Smooth muscle cell (in vitro differentiated cells): ENCODE data around the gene RAPGEF6. TPM values are rescaled to one million over a fixed set of nuclear protein-coding genes. Genes with fewer than 3 reads are reported as not detected.

ENCODE experiments used
- DNase-seq: peaks from one replicate; lab custom pipeline; 2025; ENCODE audit not compliant: unreplicated experiment; lab: John Stamatoyannopoulos, UW
- H2AFZ ChIP-seq: fragments of 200-600 bp; sonication (generic); 2 replicates; pipeline ENCODE4 v1.6.0; 2016; ENCODE audit warnings: antibody characterized with exemption, low read depth, mild to moderate bottlenecking
- H3F3A ChIP-seq: fragments of 200-600 bp; sonication (generic); 2 replicates; pipeline ENCODE4 v1.6.0; 2017; ENCODE audit warnings: antibody characterized with exemption, low read depth
- H3K27ac ChIP-seq: fragments of 200-600 bp; sonication (generic); 2 replicates; pipeline ENCODE4 v1.5.1; 2016; ENCODE audit warnings: low read depth, mild to moderate bottlenecking
- H3K27me3 ChIP-seq: fragments of 200-600 bp; sonication (generic); 2 replicates; pipeline ENCODE4 v1.6.1; 2016; ENCODE audit warnings: low read depth, mild to moderate bottlenecking
- H3K36me3 ChIP-seq: fragments of 200-600 bp; sonication (generic); 2 replicates; pipeline ENCODE4 v1.5.1; 2016; ENCODE audit warnings: low read depth
- H3K4me1 ChIP-seq: fragments of 200-600 bp; sonication (generic); 2 replicates; pipeline ENCODE4 v1.5.1; 2016; ENCODE audit warnings: low read depth
- H3K4me2 ChIP-seq: fragments of 200-600 bp; sonication (generic); 2 replicates; pipeline ENCODE4 v1.6.0; 2016; ENCODE audit warnings: mild to moderate bottlenecking
- H3K4me3 ChIP-seq: fragments of 200-600 bp; sonication (generic); 2 replicates; pipeline ENCODE4 v1.5.1; 2016; ENCODE audit warnings: mild to moderate bottlenecking
- H3K79me2 ChIP-seq: fragments of 200-600 bp; sonication (generic); 2 replicates; pipeline ENCODE4 v1.6.0; 2016; ENCODE audit warnings: low read depth, mild to moderate bottlenecking
- H3K9ac ChIP-seq: fragments of 200-600 bp; sonication (generic); 2 replicates; pipeline ENCODE4 v1.6.0; 2016; ENCODE audit warnings: low read depth
- H3K9me3 ChIP-seq: fragments of 200-600 bp; sonication (generic); replicated peaks from 2 replicates; pipeline ENCODE4 v1.5.1; 2016; ENCODE audit warnings: low read depth
- H4K20me1 ChIP-seq: fragments of 200-600 bp; sonication (generic); 2 replicates; pipeline ENCODE4 v1.6.0; 2016; ENCODE audit warnings: low read depth
- WGBS: methylation state at CpG from one replicate; pipeline ENCODE4 v1.1.7; 2016; ENCODE audit warnings: low lambda C conversion rate; 5-methylcytosine and 5-hydroxymethylcytosine counted together
- polyA plus RNA-seq: library from polyadenylated mRNA; unstranded; fragments of >200 nt; fragmentation: Nextera tagmentation; extraction: Ambion mirVana; gene quantifications from 2 replicates; pipeline ENCODE4 v1.2.1, GENCODE V29; 2016
- total RNA-seq: library from RNA; depleted of rRNA; stranded (reverse); fragments of >200 nt; gene quantifications from 2 replicates; pipeline ENCODE4 v1.2.3, GENCODE V29; 2014
- TF ChIP-seq, protein P1 (sequence below): fragments of 200-600 bp; sonication (generic); IDR thresholded peaks from 2 replicates; pipeline ENCODE4 v1.5.1; 2017; ENCODE audit warnings: borderline replicate concordance, mild to moderate bottlenecking, antibody characterized with exemption; ENCODE audit not compliant: insufficient read depth, poor library complexity, severe bottlenecking

RAPGEF6 gene
- total and polyA plus RNA-seq, 2 experiments from 2014 or later: 1.9 to 13.3 TPM

GRCh38 chr5:131396630-131397273 is 238.3 kb downstream of the RAPGEF6 start:
- Histone ChIP-seq H3K27ac (no peak overlapping the region), H4K20me1 (no peaks in the 10 kb centered on the region), H2AFZ (no peak overlapping the region), H3K4me3 (no peak overlapping the region), H3K9ac (no peak overlapping the region), H3K4me2 (no peak overlapping the region), H3F3A (no peaks in the 10 kb centered on the region), H3K79me2 (no peaks in the 10 kb centered on the region), H3K36me3 (no peaks in the 10 kb centered on the region), H3K4me1 (no peaks in the 10 kb centered on the region), H3K27me3 (no peaks in the 10 kb centered on the region), H3K9me3 (peaks cover 1% of the 10 kb centered on the region)
- TF ChIP-seq, protein P1, sequence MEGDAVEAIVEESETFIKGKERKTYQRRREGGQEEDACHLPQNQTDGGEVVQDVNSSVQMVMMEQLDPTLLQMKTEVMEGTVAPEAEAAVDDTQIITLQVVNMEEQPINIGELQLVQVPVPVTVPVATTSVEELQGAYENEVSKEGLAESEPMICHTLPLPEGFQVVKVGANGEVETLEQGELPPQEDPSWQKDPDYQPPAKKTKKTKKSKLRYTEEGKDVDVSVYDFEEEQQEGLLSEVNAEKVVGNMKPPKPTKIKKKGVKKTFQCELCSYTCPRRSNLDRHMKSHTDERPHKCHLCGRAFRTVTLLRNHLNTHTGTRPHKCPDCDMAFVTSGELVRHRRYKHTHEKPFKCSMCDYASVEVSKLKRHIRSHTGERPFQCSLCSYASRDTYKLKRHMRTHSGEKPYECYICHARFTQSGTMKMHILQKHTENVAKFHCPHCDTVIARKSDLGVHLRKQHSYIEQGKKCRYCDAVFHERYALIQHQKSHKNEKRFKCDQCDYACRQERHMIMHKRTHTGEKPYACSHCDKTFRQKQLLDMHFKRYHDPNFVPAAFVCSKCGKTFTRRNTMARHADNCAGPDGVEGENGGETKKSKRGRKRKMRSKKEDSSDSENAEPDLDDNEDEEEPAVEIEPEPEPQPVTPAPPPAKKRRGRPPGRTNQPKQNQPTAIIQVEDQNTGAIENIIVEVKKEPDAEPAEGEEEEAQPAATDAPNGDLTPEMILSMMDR: no peak
- no peak for DNase-seq
- 98% methylated on average over 5 of the region's 5 CpGs for WGBS

DNA sequence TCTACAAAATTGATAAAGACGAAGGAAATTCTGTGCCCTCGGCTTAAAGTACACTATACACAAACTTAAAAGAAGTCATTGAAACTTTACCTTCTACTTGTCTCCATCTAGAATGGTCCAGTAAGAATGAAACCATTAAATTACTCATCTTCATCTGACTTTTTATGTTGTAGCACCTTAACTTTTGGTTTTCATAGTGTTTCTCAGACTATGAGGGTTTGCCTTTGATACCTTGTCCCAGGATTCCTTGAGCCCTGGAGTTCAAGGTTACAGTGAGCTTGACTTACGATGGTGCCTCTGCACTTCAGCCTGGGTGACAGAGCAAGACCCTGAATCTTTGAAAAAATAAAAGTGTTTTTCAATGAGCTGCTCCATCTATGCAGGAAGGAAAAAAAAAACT is 239.0 kb downstream of the RAPGEF6 start:
- H3K27me3 ChIP-seq: no peaks in the 10 kb centered on the region
- H3K27ac ChIP-seq: no peak overlapping the region
- no peaks in the 10 kb centered on the region for H3K79me2 ChIP-seq
- DNase-seq: no peak
- no peaks in the 10 kb centered on the region for H3K4me1 ChIP-seq
- no peak overlapping the region for H3K9ac ChIP-seq
- H3K36me3 ChIP-seq: no peaks in the 10 kb centered on the region
- WGBS: 98% methylated on average over 3 of the region's 3 CpGs
- TF ChIP-seq, protein P1: no peak
- no peak overlapping the region for H3K4me3 ChIP-seq
- H2AFZ ChIP-seq: no peak overlapping the region
- no peaks in the 10 kb centered on the region for H4K20me1 ChIP-seq
- H3F3A ChIP-seq: no peaks in the 10 kb centered on the region
- no peak overlapping the region for H3K4me2 ChIP-seq
- no peaks in the 10 kb centered on the region for H3K9me3 ChIP-seq

DNA sequence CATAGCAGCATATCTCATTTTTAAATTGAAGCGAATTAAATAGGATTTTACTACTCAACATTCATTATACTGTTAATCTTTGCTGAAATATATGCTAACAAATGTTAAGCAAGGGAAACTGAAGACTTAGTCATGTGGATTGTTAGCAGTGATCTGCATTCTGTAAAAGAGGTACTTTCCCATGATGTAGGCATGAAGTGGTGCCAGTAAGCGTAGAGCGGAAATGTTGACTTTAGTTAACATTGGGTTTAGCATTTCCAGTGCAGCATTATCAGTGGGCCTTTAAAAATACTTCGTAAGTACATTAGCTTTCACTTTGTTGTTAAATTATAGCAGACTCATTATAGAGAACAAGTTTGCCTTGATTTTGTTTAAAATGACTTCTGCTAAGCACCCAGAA is 240.9 kb downstream of the RAPGEF6 start:
- Histone ChIP-seq H3K27me3 (no peaks in the 10 kb centered on the region), H2AFZ (no peak overlapping the region), H4K20me1 (no peaks in the 10 kb centered on the region), H3K9me3 (no peaks in the 10 kb centered on the region), H3K4me1 (no peaks in the 10 kb centered on the region), H3K36me3 (no peaks in the 10 kb centered on the region), H3F3A (no peaks in the 10 kb centered on the region), H3K27ac (peak overlapping the region; percentile 94), H3K9ac (peak overlapping the region; percentile 62), H3K79me2 (no peaks in the 10 kb centered on the region), H3K4me2 (peak overlapping the region; percentile 77), H3K4me3 (peak overlapping the region; percentile 8)
- TF ChIP-seq, protein P1: no peak
- no peak for DNase-seq
- WGBS: 45% methylated on average over 4 of the region's 4 CpGs

GRCh38 chr5:131393498-131393968 is 241.5 kb downstream of the RAPGEF6 start:
- Histone ChIP-seq H3F3A (no peaks in the 10 kb centered on the region), H3K27ac (peak overlapping the region; percentile 94), H3K9me3 (no peaks in the 10 kb centered on the region), H3K9ac (peak overlapping the region; percentile 62), H2AFZ (no peak overlapping the region), H3K4me2 (peak overlapping the region; percentile 77), H3K79me2 (no peaks in the 10 kb centered on the region), H4K20me1 (no peaks in the 10 kb centered on the region), H3K4me1 (no peaks in the 10 kb centered on the region), H3K27me3 (no peaks in the 10 kb centered on the region), H3K4me3 (no peak overlapping the region), H3K36me3 (no peaks in the 10 kb centered on the region)
- TF ChIP-seq, protein P1: no peak
- no peak for DNase-seq
- 59% methylated on average over 5 of the region's 5 CpGs for WGBS
